ENCODE measurements around the gene SLC12A1. TPM values are rescaled to one million over a fixed set of nuclear protein-coding genes. Genes with fewer than 3 reads are reported as not detected.

The SLC12A1 gene
- total and polyA plus RNA-seq, 2 experiments from 2014 or later, result not detected

DNA sequence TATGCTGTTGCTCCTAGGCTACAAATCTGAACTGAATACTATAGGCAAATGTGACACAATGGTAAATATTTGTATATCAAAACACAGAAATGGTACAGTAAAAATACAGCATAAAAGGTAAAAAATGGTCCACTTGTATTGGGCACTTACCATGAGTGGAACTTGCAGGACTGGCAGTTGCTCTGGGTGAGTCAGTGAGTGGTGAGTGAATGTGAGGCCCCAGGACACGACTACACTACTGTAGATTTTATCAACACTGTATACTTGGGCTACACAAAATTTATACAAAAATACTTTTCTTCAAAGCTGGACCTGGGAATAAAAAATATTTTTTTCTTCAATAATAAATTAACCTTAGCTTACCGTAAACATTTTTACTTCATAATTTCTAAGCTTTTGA lies 83.5 kb downstream of the SLC12A1 start:
- DNase-seq (ENCODE audit: low read depth in 1 of 2, low spot score in 1 of 2), result no peak
- Histone ChIP-seq H3K27ac (no peak overlapping the region), H3K9me3 (ENCODE audit: low read depth) (no peaks in the 10 kb centered on the region), H3K27me3 (no peaks in the 10 kb centered on the region), H3K4me3 (no peak overlapping the region), H3K4me1 (ENCODE audit: low read depth) (peaks cover 13% of the 10 kb centered on the region), H3K36me3 (no peaks in the 10 kb centered on the region)
- TF ChIP-seq, protein P1, sequence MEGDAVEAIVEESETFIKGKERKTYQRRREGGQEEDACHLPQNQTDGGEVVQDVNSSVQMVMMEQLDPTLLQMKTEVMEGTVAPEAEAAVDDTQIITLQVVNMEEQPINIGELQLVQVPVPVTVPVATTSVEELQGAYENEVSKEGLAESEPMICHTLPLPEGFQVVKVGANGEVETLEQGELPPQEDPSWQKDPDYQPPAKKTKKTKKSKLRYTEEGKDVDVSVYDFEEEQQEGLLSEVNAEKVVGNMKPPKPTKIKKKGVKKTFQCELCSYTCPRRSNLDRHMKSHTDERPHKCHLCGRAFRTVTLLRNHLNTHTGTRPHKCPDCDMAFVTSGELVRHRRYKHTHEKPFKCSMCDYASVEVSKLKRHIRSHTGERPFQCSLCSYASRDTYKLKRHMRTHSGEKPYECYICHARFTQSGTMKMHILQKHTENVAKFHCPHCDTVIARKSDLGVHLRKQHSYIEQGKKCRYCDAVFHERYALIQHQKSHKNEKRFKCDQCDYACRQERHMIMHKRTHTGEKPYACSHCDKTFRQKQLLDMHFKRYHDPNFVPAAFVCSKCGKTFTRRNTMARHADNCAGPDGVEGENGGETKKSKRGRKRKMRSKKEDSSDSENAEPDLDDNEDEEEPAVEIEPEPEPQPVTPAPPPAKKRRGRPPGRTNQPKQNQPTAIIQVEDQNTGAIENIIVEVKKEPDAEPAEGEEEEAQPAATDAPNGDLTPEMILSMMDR (IDR thresholded peaks at IDR 0.05; ENCODE audit: low read depth, low read length), result no peak

DNA sequence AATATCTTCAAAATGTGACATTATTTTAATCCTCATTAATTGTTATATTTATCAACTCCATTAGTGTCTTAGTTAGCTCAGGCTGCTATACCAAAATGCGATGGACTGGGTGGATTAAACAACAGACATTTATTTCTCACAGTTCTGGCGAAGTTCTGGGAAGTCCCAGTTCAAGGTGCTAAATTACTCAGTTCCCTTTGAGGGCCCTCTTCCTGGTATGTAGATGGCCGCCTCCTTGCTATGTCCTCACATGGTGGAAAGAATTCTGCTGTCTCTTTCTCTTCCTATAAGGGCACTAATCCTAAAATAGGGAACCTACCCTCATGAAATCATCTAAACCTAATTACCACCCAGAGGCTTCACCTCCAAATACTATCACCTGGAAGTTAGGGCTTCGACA lies 86.4 kb downstream of the SLC12A1 start:
- no peak overlapping the region for H3K27ac ChIP-seq
- TF ChIP-seq, protein P1 (IDR thresholded peaks at IDR 0.05; ENCODE audit: low read depth, low read length), result no peak
- H3K27me3 ChIP-seq, result no peaks in the 10 kb centered on the region
- H3K9me3 ChIP-seq (ENCODE audit: low read depth), result no peaks in the 10 kb centered on the region
- no peaks in the 10 kb centered on the region for H3K4me1 ChIP-seq (ENCODE audit: low read depth)
- no peak overlapping the region for H3K4me3 ChIP-seq
- DNase-seq (ENCODE audit: low read depth in 1 of 2, low spot score in 1 of 2), result no peak
- no peaks in the 10 kb centered on the region for H3K36me3 ChIP-seq

DNA sequence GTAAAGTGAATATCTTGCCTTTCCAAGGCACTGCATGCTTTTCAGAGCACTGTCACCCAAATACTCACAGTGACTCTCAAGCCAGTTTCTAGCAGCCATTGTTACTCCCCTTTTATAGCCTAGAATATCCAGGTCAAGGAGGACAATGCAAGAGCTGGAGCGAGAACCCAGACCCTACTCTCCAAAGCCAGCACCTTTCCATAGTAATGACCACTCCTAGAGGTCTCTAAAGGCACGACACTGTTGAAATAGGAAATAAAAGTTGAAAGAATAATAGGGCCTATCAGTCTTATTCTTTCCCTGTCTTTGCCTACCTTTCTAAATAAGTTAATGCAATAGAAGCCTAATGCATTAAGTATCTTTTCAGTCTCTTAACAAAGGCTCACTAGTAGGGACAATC lies 91.6 kb downstream of the SLC12A1 start:
- H3K4me1 ChIP-seq (ENCODE audit: low read depth), result no peaks in the 10 kb centered on the region
- no peak for DNase-seq (ENCODE audit: low read depth in 1 of 2, low spot score in 1 of 2)
- no peaks in the 10 kb centered on the region for H3K9me3 ChIP-seq (ENCODE audit: low read depth)
- H3K27me3 ChIP-seq, result no peaks in the 10 kb centered on the region
- TF ChIP-seq, protein P1 (IDR thresholded peaks at IDR 0.05; ENCODE audit: low read depth, low read length), result no peak
- no peak overlapping the region for H3K4me3 ChIP-seq
- no peak overlapping the region for H3K27ac ChIP-seq
- no peaks in the 10 kb centered on the region for H3K36me3 ChIP-seq

DNA sequence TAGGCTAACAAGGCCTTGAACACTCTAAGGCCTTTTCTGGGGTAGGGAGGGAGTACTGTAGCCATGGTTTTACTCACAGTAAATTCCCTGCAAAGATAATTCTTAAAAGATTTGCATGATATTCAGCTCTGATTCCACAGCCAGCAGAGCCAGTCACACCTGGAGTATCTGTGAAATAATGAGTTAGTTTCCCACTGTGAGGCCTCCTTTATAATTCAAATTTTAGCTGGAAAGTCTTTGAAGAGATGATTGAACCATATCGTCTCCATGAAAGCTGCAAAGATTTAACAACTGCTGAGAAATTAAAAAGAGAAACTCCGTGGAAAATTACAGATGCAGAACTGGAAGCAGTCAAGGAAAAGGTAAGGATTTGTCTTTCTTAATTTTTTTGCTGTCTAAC lies 92.8 kb downstream of the SLC12A1 start:
- Histone ChIP-seq H3K4me3 (no peak overlapping the region), H3K27me3 (no peaks in the 10 kb centered on the region), H3K4me1 (ENCODE audit: low read depth) (no peaks in the 10 kb centered on the region), H3K36me3 (no peaks in the 10 kb centered on the region), H3K27ac (no peak overlapping the region), H3K9me3 (ENCODE audit: low read depth) (no peaks in the 10 kb centered on the region)
- TF ChIP-seq, protein P1 (IDR thresholded peaks at IDR 0.05; ENCODE audit: low read depth, low read length), result no peak
- no peak for DNase-seq (ENCODE audit: low read depth in 1 of 2, low spot score in 1 of 2)

DNA sequence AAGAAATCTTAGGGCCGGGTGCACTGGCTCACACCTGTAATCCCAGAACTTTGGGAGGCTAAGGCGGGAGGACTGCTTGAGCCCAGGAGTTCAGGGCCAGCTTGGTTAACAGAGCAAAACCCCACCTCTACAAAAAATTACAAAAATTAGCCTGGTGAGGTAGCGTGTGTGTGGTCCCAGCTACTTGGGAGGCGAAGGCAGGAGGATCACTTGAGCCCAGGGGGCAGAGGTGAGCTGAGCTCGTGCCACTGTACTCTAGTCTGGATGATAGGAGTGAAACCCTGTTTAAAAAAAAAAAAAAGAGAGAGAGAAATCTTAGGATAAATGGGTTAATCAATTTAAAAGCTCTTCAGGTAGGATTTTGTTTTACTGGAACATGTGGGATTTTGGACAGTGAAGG lies 93.9 kb downstream of the SLC12A1 start:
- Histone ChIP-seq H3K4me3 (no peak overlapping the region), H3K9me3 (ENCODE audit: low read depth) (no peaks in the 10 kb centered on the region), H3K27me3 (no peaks in the 10 kb centered on the region), H3K36me3 (no peaks in the 10 kb centered on the region), H3K4me1 (ENCODE audit: low read depth) (no peaks in the 10 kb centered on the region), H3K27ac (no peak overlapping the region)
- no peak for DNase-seq (ENCODE audit: low read depth in 1 of 2, low spot score in 1 of 2)
- TF ChIP-seq, protein P1 (IDR thresholded peaks at IDR 0.05; ENCODE audit: low read depth, low read length), result no peak

DNA sequence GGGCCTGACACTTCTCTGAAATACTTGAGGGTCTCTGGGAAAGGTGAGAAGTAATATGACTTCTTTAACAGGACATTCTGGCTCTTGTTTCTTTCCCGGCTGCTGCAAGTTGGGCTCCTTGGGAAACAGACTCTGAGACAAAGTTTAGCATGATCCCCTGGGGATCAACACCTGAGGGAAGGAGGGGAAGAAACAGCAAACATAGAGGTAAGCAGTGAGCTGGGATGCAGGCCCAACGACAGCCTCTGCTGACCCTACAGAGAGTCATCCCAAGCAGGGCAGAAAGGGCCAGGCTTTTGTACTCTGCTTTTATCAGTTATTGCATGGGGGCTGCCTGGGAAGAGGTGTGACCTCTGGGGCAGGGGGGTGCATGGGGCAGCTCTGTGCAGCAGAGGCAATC lies 98.3 kb downstream of the SLC12A1 start:
- TF ChIP-seq, protein P1 (IDR thresholded peaks at IDR 0.05; ENCODE audit: low read depth, low read length), result no peak
- Histone ChIP-seq H3K36me3 (no peaks in the 10 kb centered on the region), H3K9me3 (ENCODE audit: low read depth) (no peaks in the 10 kb centered on the region), H3K27me3 (no peaks in the 10 kb centered on the region), H3K4me1 (ENCODE audit: low read depth) (no peaks in the 10 kb centered on the region), H3K27ac (no peak overlapping the region), H3K4me3 (no peak overlapping the region)
- DNase-seq (ENCODE audit: low read depth in 1 of 2, low spot score in 1 of 2), result no peak
